Measurements from ENCODE around the gene STAT3.
A peak's percentile ranks its signal among the peaks of the same experiment; 100 is the strongest.
"Not testable (repeated sequence)": the region's sequence is repeated elsewhere in the genome, so short reads cannot be mapped to it uniquely, and the experiment has no call there.

Gene STAT3

GRCh38 chr17:42388381-42389134, at the start of gene STAT3:
STAT3 (minus strand) TSS chr17:42388442; CDS start chr17:42348516, 39,926 bp downstream.
- DNase-seq (ENCODE audit: low spot score) = peak; percentile 100
- peak; percentile 89 for FAIRE-seq

- DNase-seq (ENCODE audit: low spot score) (no peak), FAIRE-seq (no peak)
Observed at GRCh38 chr17:42436391-42436790, 48.1 kb upstream of the STAT3 start.

- FAIRE-seq = no peak
Observed at GRCh38 chr17:42431758-42432161, 43.5 kb upstream of the STAT3 start.

GRCh38 chr17:42429726-42430447, 41.6 kb upstream of the STAT3 start:
- DNase-seq (ENCODE audit: low spot score) (no peak), FAIRE-seq (no peak)

More at GRCh38 chr17:42431758-42432161, 43.5 kb upstream of the STAT3 start:
- no peak for DNase-seq (ENCODE audit: low spot score)

- peak; percentile 98 for DNase-seq (ENCODE audit: low spot score)
- peak; percentile 94 for FAIRE-seq
Observed at GRCh38 chr17:42428141-42428944, 40.1 kb upstream of the STAT3 start.

GRCh38 chr17:42424991-42425610, 36.9 kb upstream of the STAT3 start:
- FAIRE-seq = no peak

GRCh38 chr17:42423766-42424165, 35.5 kb upstream of the STAT3 start:
- no peak for FAIRE-seq
- no peak for DNase-seq (ENCODE audit: low spot score)

More at GRCh38 chr17:42424991-42425610, 36.9 kb upstream of the STAT3 start:
- no peak for DNase-seq (ENCODE audit: low spot score)

- DNase-seq (ENCODE audit: low spot score) (peak; percentile 90), FAIRE-seq (peak; percentile 85)
Observed at GRCh38 chr17:42422958-42423712, 34.9 kb upstream of the STAT3 start, which contains the start of gene CAVIN1. CAVIN1 (minus strand) TSS chr17:42423256; CDS start chr17:42423097, 159 bp downstream.

- FAIRE-seq (no peak), DNase-seq (ENCODE audit: low spot score) (no peak)
Observed at GRCh38 chr17:42422412-42422957, 34.2 kb upstream of the STAT3 start.

GRCh38 chr17:42421507-42422338, 33.5 kb upstream of the STAT3 start:
- FAIRE-seq (no peak), DNase-seq (ENCODE audit: low spot score) (peak; percentile 49)

GRCh38 chr17:42421136-42421506, 32.9 kb upstream of the STAT3 start:
- FAIRE-seq = no peak
- DNase-seq (ENCODE audit: low spot score) = no peak

- FAIRE-seq; DNase-seq (ENCODE audit: low spot score): not testable (repeated sequence)
Observed at GRCh38 chr17:42417981-42418380, 29.7 kb upstream of the STAT3 start.

GRCh38 chr17:42414704-42415409, 26.6 kb upstream of the STAT3 start:
- FAIRE-seq = no peak
- DNase-seq (ENCODE audit: low spot score) = no peak

GRCh38 chr17:42413464-42414040, 25.3 kb upstream of the STAT3 start:
- DNase-seq (ENCODE audit: low spot score) (no peak), FAIRE-seq (no peak)

GRCh38 chr17:42411905-42412679, 23.9 kb upstream of the STAT3 start:
- no peak for DNase-seq (ENCODE audit: low spot score)
- no peak for FAIRE-seq

GRCh38 chr17:42411361-42411760, 23.1 kb upstream of the STAT3 start:
- DNase-seq (ENCODE audit: low spot score) (no peak), FAIRE-seq (no peak)

- FAIRE-seq = no peak
- DNase-seq (ENCODE audit: low spot score) = no peak
Observed at GRCh38 chr17:42410319-42410685, 22.1 kb upstream of the STAT3 start.

Measured in RCC 7860 (cell line).